Fibroblast of peridontal ligament (primary cell): ENCODE measurements around the gene SCAI.

Experiments
- DNase-seq: peaks from one replicate; pipeline ENCODE4 v3.0.0-alpha.2; 2010; ENCODE audit errors: extremely low read depth

Gene SCAI

DNA sequence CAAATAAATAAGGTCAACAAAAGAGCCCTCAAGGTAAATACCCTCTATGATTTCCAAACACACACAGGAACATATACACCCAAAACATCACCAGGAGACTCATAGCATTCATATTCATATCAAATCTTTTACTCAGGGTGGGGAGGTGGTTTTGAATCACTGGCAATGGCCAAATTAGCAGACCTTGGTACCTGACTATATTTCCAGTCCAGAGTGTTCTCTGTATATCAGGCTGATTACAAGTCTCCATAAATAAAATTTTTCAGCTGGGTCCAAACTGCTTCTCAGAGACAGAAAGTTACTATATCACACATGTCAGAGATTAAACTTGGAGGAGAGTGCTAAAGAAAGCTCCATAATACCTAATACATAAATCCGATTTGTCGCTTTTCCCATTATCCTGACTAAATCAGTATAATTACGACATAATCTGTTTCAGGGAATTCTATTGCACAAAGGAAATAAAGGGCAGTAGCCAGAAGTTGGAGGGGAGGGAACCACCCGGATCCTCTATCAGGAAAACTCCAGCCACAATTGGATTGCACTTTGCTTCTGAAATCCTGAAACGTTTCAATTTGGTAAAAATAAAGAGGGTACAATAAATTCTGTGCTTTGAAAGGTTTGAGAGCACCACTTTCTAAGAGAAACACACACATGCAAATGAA is 195.5 kb downstream of the SCAI start:
- peak; percentile 33 for DNase-seq

DNA sequence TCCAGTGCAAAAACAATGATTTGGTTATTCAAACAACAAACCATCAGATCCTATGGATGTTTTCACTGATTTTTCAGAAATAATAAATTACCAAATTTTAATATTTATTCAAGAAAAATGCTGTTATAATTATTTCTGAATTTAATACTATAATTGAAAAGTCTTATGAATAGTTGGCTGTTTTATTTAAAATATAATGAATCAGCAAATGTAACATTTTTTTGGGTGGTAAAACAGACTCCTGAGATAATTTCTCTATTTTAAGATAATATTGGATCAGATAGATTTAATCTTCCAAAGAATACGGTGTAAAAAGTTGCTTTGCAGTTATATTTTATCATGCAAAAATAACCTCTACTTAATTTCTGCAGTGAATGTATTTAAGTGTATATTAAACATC is 197.2 kb downstream of the SCAI start:
- DNase-seq, result no peak

DNA sequence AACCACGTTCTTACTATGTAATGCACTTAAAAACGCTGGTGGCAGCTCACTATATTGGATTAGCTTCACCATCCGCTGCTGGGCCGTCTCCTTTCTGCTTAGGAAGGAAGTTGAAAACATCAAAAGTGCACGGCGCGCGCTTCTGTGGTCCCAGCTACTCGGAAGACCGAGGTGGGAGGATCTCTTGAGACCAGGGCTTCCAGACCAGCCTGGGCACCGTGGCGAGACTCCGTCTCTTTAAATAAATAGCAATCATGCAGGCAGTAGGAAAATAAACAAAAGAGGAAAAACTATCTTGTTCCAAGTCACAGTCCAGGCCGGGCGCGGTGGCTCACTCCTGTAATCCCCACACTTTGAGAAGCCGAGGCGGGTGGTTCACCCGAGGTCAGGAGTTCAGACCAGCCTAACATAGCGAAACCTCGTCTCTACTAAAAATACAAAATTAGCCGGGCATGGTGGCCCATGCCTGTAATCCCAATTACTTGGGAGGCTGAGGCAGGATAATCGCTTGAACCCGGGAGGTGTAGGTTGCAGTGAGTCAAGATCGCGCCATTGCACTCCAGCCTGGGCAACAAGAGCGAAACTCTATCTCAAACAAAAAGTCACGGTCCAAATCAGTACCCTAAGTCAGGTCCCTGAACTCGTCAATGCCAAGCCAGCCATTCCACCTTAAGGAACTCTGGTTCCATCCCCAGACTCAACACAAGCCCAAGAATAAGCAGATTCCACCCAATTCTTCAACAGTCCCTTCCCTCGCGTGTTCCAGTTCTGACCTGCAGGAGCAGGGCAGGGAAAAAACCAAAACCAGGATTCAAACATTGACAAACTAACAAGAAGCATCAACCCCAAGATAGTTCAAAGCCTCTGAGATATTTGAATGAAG is 201.4 kb downstream of the SCAI start:
- peak; percentile 63 for DNase-seq

DNA sequence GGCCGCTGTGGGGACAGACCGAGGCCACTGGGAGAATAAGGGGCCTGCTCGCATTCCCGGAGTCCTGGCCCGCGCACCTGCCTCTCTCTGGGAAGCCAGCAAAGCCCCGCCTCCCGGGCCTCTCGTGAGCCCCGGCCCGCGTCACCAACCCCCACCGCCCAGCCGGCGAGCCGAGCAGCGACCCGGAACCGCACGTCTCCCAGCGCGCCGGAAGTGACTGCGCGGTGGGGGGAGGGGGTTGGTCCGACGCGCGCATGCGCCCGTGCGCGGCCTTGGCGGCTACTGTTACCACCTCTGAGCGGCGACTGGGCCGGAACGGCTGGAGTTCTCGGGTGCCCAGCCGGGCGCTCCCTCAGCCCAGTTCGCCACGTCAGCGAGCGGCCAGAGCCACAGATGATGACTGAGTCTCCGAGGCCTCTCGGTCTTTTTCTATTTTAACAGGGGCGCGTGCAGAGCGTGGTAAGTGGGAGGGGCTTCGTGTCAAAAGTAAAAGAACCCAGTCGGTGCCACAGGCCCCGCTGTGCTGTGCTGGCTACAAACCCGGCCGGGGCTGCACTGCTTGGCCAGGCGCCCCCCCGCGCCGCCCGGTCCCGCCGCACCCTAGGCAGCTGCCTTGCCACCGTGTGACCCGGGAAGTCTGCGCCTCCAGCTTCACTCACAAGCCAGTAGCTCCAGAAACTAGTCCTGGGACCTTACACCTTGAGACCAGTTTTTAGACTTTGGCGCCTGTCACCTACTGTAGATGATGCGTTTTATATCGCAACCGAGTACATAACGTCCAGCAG is 202.2 kb downstream of the SCAI start, which contains the start of gene GOLGA1:
Gene GOLGA1 (minus strand): TSS at position 190 of the 785 bp plus-strand sequence. CDS start 2,372 bp downstream, outside the sequence.
- peak; percentile 91 for DNase-seq

DNA sequence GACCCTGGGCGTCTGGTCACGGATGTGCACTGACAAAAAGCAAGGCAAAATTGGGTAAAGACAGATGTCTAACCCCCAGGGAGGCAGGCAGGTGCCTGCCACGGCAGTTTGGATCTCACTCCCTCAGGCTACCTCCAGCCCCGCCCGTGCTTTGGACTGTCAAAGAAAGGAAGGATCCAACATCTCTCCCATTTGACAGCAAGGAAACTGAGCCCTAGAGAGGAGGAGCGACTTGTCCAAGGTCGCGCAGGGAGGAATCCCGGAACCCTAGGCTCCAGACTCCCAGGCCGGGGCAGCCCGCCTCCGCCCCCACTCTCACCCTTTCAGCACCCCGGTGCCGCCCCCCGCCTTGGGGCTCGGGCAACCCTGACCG is 202.8 kb downstream of the SCAI start:
- peak; percentile 8 for DNase-seq

DNA sequence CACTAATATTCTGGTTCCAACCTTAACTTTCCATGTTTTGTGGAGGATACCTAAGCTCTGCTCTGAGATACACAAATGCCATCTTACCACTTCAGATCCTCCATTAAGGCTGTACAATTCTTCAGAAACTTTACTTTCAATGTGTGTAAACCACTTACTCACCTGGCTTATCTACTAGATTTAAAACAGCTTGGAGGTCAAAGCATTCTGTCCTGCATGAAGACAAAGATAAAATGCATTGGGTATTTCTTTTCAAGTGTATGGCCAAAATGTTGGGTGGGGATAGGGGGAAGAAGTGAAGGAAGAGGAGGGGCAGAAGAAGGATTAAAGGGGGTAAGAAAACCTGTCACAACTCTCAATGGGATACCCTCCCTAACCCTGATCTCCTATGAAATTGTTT is 203.4 kb downstream of the SCAI start:
- DNase-seq, result no peak

DNA sequence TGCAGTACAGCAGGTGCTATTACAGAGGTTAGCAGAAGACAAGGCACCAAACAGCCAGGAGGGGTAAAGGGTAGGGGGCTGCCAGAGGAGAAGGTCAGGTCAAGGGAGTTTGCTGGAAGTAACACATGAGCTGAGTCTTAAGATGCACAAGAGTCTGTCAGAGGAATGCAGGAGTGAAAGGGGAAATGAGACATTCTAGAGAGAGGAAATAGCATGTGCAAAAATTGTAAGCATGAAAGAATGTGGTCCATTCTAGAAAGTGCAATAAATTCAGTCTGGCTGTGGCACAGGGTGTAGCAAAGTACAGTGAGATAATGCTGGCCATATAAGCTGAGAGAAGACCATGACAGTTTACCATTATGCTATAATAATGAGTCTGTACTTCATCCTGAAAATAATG is 209.0 kb downstream of the SCAI start:
- no peak for DNase-seq

DNA sequence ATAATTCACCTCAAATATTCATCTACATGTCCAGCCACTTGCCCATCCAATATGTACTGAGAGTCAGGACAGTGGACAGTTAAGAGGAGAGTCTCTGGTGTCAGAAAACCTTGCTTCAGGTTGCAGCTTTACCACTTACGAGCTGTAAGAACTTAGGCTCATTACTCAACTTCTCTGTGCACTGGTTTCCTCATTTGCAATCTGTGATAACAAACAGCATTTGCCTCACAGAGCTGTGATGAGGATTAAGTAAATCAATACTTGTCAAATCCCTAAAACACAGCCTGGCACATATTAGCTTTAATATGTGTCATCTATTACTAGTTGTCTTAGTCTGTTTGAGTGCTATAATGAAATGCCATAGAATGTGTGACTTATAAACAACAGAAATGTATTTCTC is 211.0 kb downstream of the SCAI start:
- DNase-seq, result no peak

DNA sequence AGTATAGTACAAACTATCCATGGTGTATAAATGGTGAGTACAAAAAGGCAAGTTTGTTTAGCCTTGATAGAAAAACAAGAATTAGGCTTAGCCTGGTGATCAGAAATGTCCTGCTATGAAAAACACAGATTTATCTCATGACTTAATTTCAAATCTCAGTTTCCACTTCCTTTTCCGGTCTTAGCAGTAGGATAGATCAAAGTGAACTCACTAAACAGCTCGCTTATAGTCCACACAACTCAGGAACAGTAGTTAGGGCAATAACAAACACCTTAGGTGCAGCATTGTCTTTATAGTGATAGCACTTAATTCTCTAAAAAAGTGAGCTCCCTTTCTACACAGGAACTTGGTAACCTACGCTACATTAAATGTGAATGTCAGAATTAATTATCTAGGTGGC is 213.9 kb downstream of the SCAI start:
- no peak for DNase-seq

DNA sequence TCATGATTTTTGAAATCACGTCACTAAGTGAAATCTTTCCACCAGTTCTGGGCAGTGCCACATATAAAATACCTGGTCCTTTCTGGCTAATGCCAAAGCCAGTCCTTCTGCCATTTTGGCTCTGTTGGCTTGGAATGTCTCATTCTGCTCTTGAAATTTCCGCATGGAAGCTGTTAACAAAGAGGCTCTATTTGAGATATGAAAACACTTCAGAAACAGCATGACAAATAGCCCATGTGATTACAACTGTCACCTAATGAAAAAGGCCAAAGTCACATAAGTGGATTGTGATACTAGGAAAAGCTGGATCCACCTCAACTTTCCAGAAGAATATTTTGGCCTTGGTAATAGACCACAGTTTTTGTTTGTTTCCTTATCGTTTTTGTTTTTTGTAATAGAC is 215.2 kb downstream of the SCAI start:
- DNase-seq, result no peak

DNA sequence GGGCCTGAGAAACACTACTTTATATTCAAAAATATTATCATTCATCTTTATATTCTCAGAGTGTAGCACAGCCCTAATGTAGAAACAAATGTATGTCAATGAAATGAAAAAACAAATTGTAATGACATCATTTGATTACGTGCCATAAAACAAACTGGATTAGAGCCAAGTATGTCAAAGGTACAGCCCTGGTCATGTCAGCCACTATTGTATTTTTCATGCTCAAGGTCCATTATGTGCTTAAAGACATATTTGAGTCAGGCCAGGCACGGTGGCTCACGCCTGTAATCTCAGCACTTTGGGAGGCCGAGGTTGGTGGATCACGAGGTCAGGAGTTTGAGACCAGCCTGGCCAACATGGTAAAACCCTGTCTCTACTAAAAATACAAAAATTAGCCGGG is 222.9 kb downstream of the SCAI start:
- DNase-seq, result peak; percentile 9

DNA sequence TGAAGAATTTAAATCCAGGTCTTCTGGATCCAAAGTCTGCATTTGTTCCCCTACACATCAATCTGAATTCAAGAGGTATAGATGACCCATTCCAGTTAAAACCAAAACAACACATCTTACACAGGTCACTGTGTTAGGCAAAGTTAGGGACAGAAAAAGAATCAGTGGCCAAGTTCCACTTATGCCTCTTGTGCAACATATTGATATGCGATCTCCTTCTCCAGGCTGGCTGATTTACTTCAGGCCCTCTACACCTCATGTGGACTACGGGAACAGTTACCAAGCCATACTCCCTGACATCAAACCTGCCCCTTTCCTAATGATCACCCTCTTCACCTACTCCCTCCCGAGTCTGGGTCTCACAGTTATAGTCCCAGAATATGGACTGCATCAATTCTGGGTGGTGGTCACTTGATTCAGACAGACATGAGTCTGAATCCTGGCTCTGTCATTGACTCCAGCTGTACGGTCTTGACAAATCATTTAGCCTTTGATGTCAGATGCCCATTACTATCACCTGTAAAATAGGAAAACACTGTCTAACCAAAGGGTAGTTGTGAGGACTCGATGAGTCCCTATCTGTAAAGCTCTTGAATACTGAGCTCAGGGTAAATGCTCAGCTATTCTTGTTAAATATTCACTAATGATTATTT is 228.4 kb downstream of the SCAI start:
- DNase-seq, result no peak

DNA sequence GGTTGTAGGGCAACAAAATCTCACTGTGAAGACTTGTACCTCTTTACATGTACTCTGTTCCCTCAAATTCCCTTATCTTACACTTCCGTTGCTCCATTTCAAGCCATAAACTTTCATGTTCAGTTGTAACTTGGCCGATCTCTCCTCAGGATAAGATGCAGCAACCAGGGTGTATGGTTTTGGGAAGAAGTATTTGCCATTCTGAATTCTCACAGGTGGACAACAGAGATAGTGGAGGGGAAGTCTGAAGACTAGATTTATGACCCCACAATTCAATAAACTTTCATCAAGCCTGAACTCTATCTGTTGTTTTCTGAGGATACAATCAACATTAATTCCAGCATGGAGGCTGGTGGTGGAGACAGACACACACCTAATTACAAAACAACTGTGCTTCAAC is 229.9 kb downstream of the SCAI start:
- no peak for DNase-seq

DNA sequence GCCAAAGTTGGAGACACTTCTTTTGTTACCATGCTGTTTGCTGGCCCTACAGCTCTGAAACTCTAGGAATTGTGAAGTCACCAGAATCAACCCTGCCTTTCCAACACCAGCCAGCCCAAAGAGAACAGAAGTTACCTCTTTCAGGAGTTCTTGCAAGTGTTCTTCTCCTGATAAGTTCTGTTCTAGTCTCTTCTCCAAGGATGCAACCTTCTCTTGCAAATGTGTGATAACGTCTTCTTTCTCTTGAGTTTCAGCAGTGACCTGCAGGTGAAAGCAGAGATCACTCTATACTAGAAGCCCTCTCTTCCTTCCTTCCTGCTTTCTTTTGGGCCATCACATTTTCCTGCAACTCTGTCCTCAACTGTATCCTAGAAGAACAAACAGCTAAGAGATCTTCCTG is 231.6 kb downstream of the SCAI start:
- DNase-seq, result no peak

DNA sequence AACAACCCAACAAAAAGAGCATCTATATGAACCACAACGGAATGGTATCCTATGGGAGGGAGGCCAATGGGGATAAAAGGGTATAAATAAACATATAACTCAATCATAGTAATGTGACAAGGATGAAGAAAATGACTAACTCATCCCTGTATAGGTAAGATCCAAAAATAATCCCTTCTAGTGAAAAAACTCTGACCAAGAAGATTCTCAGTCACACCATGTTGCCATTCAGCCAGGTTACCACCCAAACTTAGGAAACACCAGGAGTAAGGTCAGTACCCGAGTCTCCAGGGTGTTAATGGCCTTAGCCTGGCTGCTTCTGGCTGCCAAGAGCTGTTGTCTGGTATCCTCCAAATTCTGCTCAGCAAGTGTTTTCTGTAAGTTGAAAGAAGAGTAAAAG is 235.2 kb downstream of the SCAI start:
- no peak for DNase-seq

DNA sequence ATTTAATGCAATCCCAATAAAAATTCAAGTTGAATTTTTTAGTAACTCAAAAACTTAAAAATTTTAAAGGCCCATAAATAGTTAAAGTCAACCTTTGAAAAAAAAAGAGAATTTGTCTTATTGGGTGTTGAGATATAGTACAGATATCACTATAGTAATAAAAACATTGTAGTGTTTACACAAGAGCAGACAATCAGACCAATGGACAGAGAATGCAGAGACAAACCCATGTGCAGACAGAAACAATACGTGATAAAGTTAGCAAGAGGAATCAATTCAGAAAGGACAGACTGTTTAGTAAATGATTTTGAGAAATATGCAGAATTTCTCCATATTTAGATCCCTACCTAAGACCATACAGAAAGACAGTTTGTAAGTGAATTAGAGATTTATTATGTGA is 236.4 kb downstream of the SCAI start:
- no peak for DNase-seq

DNA sequence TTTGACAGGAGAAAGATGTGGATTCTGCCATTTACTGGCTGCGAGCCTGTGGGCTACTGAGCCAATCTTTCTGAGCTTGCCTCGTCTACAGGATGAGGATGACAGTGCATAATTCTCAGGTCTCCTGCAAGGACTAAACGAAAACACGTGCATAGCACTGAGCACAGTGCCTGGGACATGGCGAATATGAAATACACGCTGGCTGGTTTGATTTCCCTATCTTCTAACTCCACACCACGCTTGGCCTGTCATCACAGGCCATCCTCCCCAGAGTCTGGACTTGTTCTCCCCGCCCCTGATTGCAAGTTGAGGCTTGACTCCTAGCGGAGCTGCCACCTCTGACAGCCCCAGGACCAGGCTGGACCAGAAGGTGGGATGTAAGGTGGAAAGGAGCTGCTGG is 243.5 kb downstream of the SCAI start:
- DNase-seq, result no peak

DNA sequence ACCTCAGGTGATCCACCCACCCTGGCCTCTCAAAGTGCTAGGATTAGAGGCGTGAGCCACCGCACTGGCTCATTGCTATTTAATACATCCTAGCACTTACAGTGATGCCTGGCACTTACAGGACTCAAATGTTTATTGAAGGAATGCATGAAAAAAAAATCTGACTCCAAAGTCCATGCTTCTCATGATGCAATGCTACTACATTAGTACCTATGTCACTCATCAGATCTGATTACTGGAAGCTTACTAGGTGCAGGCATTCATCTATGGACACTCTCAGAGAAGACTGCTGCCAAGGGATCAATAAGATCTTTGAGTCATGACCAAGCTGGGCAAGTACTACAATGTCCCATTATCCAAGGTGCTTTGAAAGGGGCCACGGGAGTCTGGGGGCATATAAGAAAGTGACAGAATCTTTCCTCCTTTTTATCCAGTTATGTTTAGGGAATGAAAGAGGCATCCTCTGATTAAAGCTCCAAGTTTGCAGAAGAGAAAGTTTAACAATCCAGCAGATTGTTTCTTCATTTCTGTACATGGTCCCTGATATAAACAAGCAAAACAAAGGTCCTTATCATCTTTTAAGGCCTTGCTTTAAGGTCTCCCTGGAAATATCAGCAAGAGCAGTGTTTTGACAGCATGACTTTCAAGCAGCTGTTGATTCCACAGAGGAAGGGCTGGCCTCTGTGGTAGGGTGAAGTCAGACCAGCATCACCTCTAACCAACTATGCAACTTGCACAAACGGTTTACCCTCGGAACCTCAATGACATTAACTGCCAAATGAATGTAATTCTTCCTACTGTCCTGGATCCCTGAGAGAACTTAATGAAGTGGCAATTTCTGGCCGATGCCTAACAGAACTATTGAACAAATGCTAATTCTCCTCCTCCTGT is 245.5 kb downstream of the SCAI start:
- no peak for DNase-seq

DNA sequence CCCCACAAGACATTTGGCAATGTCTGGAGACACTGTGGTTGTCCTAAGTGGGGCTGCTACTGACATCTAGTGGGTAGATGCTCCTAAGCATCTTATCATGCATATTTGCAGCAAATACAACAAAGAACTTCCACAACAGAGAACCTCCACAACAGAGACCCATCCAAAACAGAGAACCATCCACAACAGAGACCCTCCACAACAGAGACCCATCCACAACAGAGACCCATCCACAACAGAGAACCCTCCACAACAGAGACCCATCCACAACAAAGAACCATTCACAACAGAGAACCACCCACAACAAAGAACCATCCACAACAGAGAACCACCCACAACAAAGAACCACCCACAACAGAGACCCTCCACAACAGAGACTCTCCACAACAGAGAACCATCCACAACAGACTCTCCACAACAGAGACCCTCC is 248.6 kb downstream of the SCAI start:
- DNase-seq, result peak; percentile 62

DNA sequence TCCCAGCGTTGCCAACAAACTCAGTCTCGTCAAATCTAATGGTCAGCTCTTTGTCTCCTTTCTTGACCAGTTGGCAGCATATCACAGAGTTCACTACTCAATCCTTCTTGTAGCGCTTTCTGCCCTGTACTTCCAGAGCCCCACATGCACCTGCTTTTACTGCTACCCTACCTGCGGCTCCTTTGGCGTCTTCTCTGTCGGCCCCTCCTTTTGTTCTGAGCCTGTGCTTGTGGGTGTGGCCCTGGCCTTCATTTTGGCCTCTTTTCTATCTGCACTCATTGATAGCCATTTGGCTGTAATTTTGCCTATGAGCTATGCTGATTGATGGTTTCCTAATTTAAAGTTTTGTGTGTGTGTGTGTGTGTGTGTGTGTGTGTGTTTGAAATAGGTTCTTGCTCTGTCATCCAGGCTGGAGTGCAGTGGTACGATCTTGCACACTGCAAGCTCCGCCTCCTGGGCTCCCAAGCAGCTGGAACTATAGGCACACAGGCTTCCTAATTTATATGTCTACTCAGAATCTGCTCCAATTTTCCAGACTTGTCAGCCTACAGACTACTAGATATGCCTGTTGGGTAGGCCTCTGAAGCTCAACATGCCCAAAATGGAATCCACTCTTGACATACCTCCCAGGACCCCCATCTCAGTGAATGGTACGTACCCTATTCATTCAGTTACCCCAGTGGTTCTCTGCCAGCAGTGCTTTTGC is 249.1 kb downstream of the SCAI start:
- DNase-seq, result no peak
